H1 (cell line): ENCODE results near the gene CA5A. TPM values are rescaled to one million over a fixed set of nuclear protein-coding genes. Genes with fewer than 3 reads are reported as not detected.

Experiments used
- ASH2L ChIP-seq: fragments of 200-600, 300-600 bp; sonication (generic); IDR thresholded peaks from one replicate; pipeline ENCODE4 v1.7.1; 2017; ENCODE audit warnings: low read length
- CREB1 ChIP-seq: IDR thresholded peaks from 2 replicates; pipeline ENCODE4 v1.6.1; 2012; ENCODE audit warnings: inconsistent platforms
- E2F6 ChIP-seq: IDR thresholded peaks from 2 replicates; pipeline ENCODE4 v1.6.1; 2012; ENCODE audit warnings: inconsistent platforms
- EP300 ChIP-seq, 2 experiments: IDR thresholded peaks; 1 replicate in 1 of 2; 2 replicates in 1 of 2; pipeline ENCODE4 v1.6.1; 2011 to 2012; ENCODE audit warnings: low read depth in 2 of 2, low read length in 2 of 2, mild to moderate bottlenecking in 2 of 2, borderline replicate concordance in 1 of 2, inconsistent platforms in 1 of 2, moderate library complexity in 1 of 2
- EZH2 ChIP-seq: fragments of 200-600 bp; sonication (generic); IDR thresholded peaks from 2 replicates; pipeline ENCODE4 v1.7.1; 2012; ENCODE audit warnings: low read depth, mild to moderate bottlenecking, moderate library complexity, low read length, inconsistent platforms; ENCODE audit not compliant: severe bottlenecking
- GABPA ChIP-seq: IDR thresholded peaks from 2 replicates; pipeline ENCODE4 v1.6.1; 2011; ENCODE audit warnings: mild to moderate bottlenecking, low read length, moderate library complexity, borderline replicate concordance; ENCODE audit not compliant: insufficient read depth
- POLR2AphosphoS5 ChIP-seq: IDR thresholded peaks from 2 replicates; pipeline ENCODE4 v1.6.1; 2011; ENCODE audit warnings: low read depth, low read length
- RAD21 ChIP-seq, 2 experiments: IDR thresholded peaks in 1 of 2; conservative IDR thresholded peaks in 1 of 2; 2 replicates each; pipeline ENCODE4 v1.6.1; 2011; ENCODE audit warnings: low read depth in 2 of 2, low read length in 2 of 2, improper control_type of control experiment in 1 of 2, inconsistent platforms in 1 of 2, mild to moderate bottlenecking in 1 of 2, moderate library complexity in 1 of 2
- SIRT6 ChIP-seq: IDR thresholded peaks from one replicate; pipeline ENCODE4 v1.7.1; 2012; ENCODE audit warnings: low read length, inconsistent platforms
- TAF1 ChIP-seq: IDR thresholded peaks from 2 replicates; pipeline ENCODE4 v1.6.1; 2011; ENCODE audit warnings: mild to moderate bottlenecking, low read depth, low read length
- TAF7 ChIP-seq: optimal IDR thresholded peaks from 2 replicates; pipeline ENCODE3; 2011; ENCODE audit warnings: low read depth, mild to moderate bottlenecking, inconsistent platforms, low read length, moderate library complexity, borderline replicate concordance
- TEAD4 ChIP-seq: IDR thresholded peaks from 2 replicates; pipeline ENCODE4 v1.6.1; 2012; ENCODE audit warnings: low read depth, low read length, inconsistent platforms, mixed read lengths
- polyA plus RNA-seq, 7 experiments: library from polyadenylated mRNA; depleted of rRNA in 3 of 7; stranded (reverse) in 5 of 7; unstranded in 2 of 7; fragments of >200 nt in 5 of 7; fragments of 200-250 nt in 2 of 7; gene quantifications; 1 replicate in 5 of 7; 2 replicates in 1 of 7; 4 replicates in 1 of 7; pipeline versions ENCODE4 v1.2.1 to v1.2.3, GENCODE V29; 2011 to 2013; ENCODE audit warnings: missing spikeins in 2 of 7, mixed read lengths in 2 of 7
- total RNA-seq: library from RNA; stranded (reverse); fragmentation: NEBNext Ultra II Directional; extraction: Animal tissue kit (Norgen Biotek cat#: 25700); gene quantifications from 2 replicates; pipeline ENCODE4 v1.2.1, GENCODE V29; 2021

CA5A gene
- total and polyA plus RNA-seq, 2 of the 8 experiments (the other 6 are each of a cell fraction or from before 2014, with no cell fraction given) = not detected

- TF ChIP-seq E2F6 = no peak
- no peak for TF ChIP-seq EP300 (IDR thresholded peaks at IDR 0.05; ENCODE audit: borderline replicate concordance in 1 of 2, low read depth in 2 of 2, low read length in 2 of 2)
- no peak for TF ChIP-seq POLR2AphosphoS5
- no peak for TF ChIP-seq ASH2L
- no peak for TF ChIP-seq EZH2
- TF ChIP-seq RAD21 (IDR thresholded peaks at IDR 0.05 in 1 of 2, conservative IDR thresholded peaks at IDR 0.05 in 1 of 2; ENCODE audit: low read depth in 2 of 2, low read length in 2 of 2) = no peak
- no peak for TF ChIP-seq CREB1
- no peak for TF ChIP-seq TAF7
- no peak for TF ChIP-seq TEAD4
- TF ChIP-seq TAF1 = no peak
- no peak for TF ChIP-seq GABPA
- TF ChIP-seq SIRT6 = no peak
These were observed at the start of gene CA5A (continued) for GRCh38 chr16:87936375-87937230.
